H9 (cell line): ENCODE results near the gene WDR12. TPM values are rescaled to one million over a fixed set of nuclear protein-coding genes. Genes with fewer than 3 reads are reported as not detected.

ENCODE experiments used
- DNase-seq: peaks from one replicate; pipeline ENCODE4 v3.0.0-alpha.2; 2017
- H2AFZ ChIP-seq: one replicate; pipeline ENCODE4 v1.6.1; 2013; ENCODE audit warnings: mild to moderate bottlenecking, low read length, control low read depth, moderate library complexity
- H2AK5ac ChIP-seq: 2 replicates; pipeline ENCODE4 v1.6.1; 2013; ENCODE audit warnings: low read length, control low read depth, mixed read lengths; ENCODE audit not compliant: insufficient read length
- H2BK120ac ChIP-seq: one replicate; pipeline ENCODE4 v1.6.1; 2013; ENCODE audit warnings: low read depth, mild to moderate bottlenecking, low read length, control low read depth, inconsistent platforms; ENCODE audit not compliant: poor library complexity, severe bottlenecking
- H2BK12ac ChIP-seq: 2 replicates; pipeline ENCODE4 v1.6.1; 2013; ENCODE audit warnings: low read length, control low read depth, mixed read lengths, low read depth; ENCODE audit not compliant: insufficient read length
- H2BK15ac ChIP-seq: 2 replicates; pipeline ENCODE4 v1.6.1; 2013; ENCODE audit warnings: low read depth, low read length, control low read depth
- H2BK20ac ChIP-seq: one replicate; pipeline ENCODE4 v1.6.1; 2013; ENCODE audit warnings: low read depth, mild to moderate bottlenecking, low read length, control low read depth, inconsistent platforms; ENCODE audit not compliant: poor library complexity, severe bottlenecking
- H2BK5ac ChIP-seq: 2 replicates; pipeline ENCODE4 v1.6.1; 2013; ENCODE audit warnings: low read length, control low read depth, mixed read lengths; ENCODE audit not compliant: insufficient read length
- H3K14ac ChIP-seq: 2 replicates; pipeline ENCODE4 v1.6.1; 2013; ENCODE audit warnings: low read length, control low read depth; ENCODE audit not compliant: insufficient read depth
- H3K18ac ChIP-seq: 2 replicates; pipeline ENCODE4 v1.6.1; 2013; ENCODE audit warnings: low read depth, mild to moderate bottlenecking, mixed read lengths, low read length, control low read depth; ENCODE audit not compliant: insufficient read length
- H3K23ac ChIP-seq: 2 replicates; pipeline ENCODE4 v1.6.1; 2013; ENCODE audit warnings: low read length, control low read depth, mixed read lengths, low read depth; ENCODE audit not compliant: insufficient read length
- H3K23me2 ChIP-seq: 2 replicates; pipeline ENCODE4 v1.6.1; 2013; ENCODE audit warnings: low read depth, mild to moderate bottlenecking, mixed read lengths, low read length, control low read depth; ENCODE audit not compliant: insufficient read length, poor library complexity, severe bottlenecking
- H3K27ac ChIP-seq: 2 replicates; pipeline ENCODE4 v1.5.1; 2013; ENCODE audit warnings: low read length, control low read depth, mixed read lengths, low read depth; ENCODE audit not compliant: insufficient read length
- H3K27me3 ChIP-seq: 2 replicates; pipeline ENCODE4 v1.6.1; 2013; ENCODE audit warnings: low read length, control low read depth, inconsistent platforms; ENCODE audit not compliant: insufficient read depth
- H3K4ac ChIP-seq: 2 replicates; pipeline ENCODE4 v1.6.1; 2013; ENCODE audit warnings: low read depth, mild to moderate bottlenecking, control low read depth, inconsistent platforms, low read length, moderate library complexity
- H3K4me1 ChIP-seq: 2 replicates; pipeline ENCODE4 v1.6.1; 2013; ENCODE audit warnings: low read length, control low read depth, inconsistent platforms; ENCODE audit not compliant: insufficient read depth
- H3K4me2 ChIP-seq: 2 replicates; pipeline ENCODE4 v1.6.1; 2013; ENCODE audit warnings: low read length, control low read depth, mixed read lengths; ENCODE audit not compliant: insufficient read length, insufficient read depth
- H3K56ac ChIP-seq: 2 replicates; pipeline ENCODE4 v1.6.1; 2013; ENCODE audit warnings: low read depth, mild to moderate bottlenecking, mixed read lengths, low read length, control low read depth; ENCODE audit not compliant: insufficient read length
- H3K79me1 ChIP-seq: 2 replicates; pipeline ENCODE4 v1.6.1; 2013; ENCODE audit warnings: low read depth, mild to moderate bottlenecking, moderate library complexity, low read length, control low read depth, inconsistent platforms; ENCODE audit not compliant: insufficient read depth, poor library complexity, severe bottlenecking
- H3K79me2 ChIP-seq: 2 replicates; pipeline ENCODE4 v1.6.1; 2013; ENCODE audit warnings: low read length, control low read depth, inconsistent platforms; ENCODE audit not compliant: insufficient read depth
- H3K9ac ChIP-seq: 2 replicates; pipeline ENCODE4 v1.6.1; 2013; ENCODE audit warnings: low read length, control low read depth, mixed read lengths; ENCODE audit not compliant: insufficient read length; ENCODE audit errors: extremely low read depth
- H3K9me3 ChIP-seq: one replicate; pipeline ENCODE4 v1.6.1; 2013; ENCODE audit warnings: low read depth, low read length, inconsistent platforms; ENCODE audit not compliant: control insufficient read depth
- H3T11ph ChIP-seq: one replicate; pipeline ENCODE4 v1.6.1; 2013; ENCODE audit warnings: mild to moderate bottlenecking, low read length, control low read depth, inconsistent platforms
- H4K20me1 ChIP-seq: one replicate; pipeline ENCODE4 v1.6.1; 2013; ENCODE audit not compliant: control insufficient read depth, insufficient read length, insufficient read depth
- H4K5ac ChIP-seq: 2 replicates; pipeline ENCODE4 v1.6.1; 2013; ENCODE audit warnings: low read depth, mild to moderate bottlenecking, mixed read lengths, low read length, control low read depth; ENCODE audit not compliant: insufficient read length
- H4K8ac ChIP-seq: replicated peaks from 2 replicates; pipeline ENCODE4 v1.6.1; 2013; ENCODE audit warnings: low read length, control low read depth, mixed read lengths, low read depth; ENCODE audit not compliant: insufficient read length
- H4K91ac ChIP-seq: 2 replicates; pipeline ENCODE4 v1.6.1; 2013; ENCODE audit warnings: low read depth, mild to moderate bottlenecking, moderate library complexity, mixed read lengths, low read length, control low read depth; ENCODE audit not compliant: insufficient read length
- H3K27ac Mint-ChIP-seq, 3 experiments: 2 replicates in 2 of 3; 3 replicates in 1 of 3; pipeline ENCODE4 v1.8.0; 2020 to 2021; ENCODE audit warnings: mixed read lengths in 3 of 3, mild to moderate bottlenecking in 1 of 3, moderate library complexity in 1 of 3
- H3K27me3 Mint-ChIP-seq: 2 replicates; pipeline ENCODE4 v1.8.0; 2021; ENCODE audit warnings: low read depth, mild to moderate bottlenecking, moderate library complexity, mixed read lengths
- H3K36me3 Mint-ChIP-seq, 3 experiments: 2 replicates in 2 of 3; 3 replicates in 1 of 3; pipeline ENCODE4 v1.8.0; 2020 to 2021; ENCODE audit warnings: low read depth in 3 of 3, mixed read lengths in 3 of 3; ENCODE audit not compliant: insufficient read depth in 1 of 3
- H3K4me1 Mint-ChIP-seq, 2 experiments: 2 replicates each; pipeline ENCODE4 v1.8.0; 2020; ENCODE audit warnings: mixed read lengths in 2 of 2
- H3K4me3 Mint-ChIP-seq, 2 experiments: 2 replicates in 1 of 2; 3 replicates in 1 of 2; pipeline ENCODE4 v1.8.0; 2020 to 2021; ENCODE audit warnings: mild to moderate bottlenecking in 2 of 2, mixed read lengths in 2 of 2, moderate library complexity in 1 of 2
- H3K9me3 Mint-ChIP-seq, 2 experiments: 2 replicates in 1 of 2; 3 replicates in 1 of 2; pipeline ENCODE4 v1.8.0; 2020; ENCODE audit warnings: mild to moderate bottlenecking in 2 of 2, mixed read lengths in 2 of 2, moderate library complexity in 1 of 2
- WGBS: extraction: QIAGEN DNeasy Blood & Tissue Kit; methylation state at CpG from one replicate; pipeline ENCODE4 v1.1.7; 2013; ENCODE audit warnings: missing lambda C conversion rate, low lambda C conversion rate, mixed read lengths; ENCODE audit not compliant: insufficient read length; ENCODE audit errors: extremely low coverage; 5-methylcytosine and 5-hydroxymethylcytosine counted together
- total RNA-seq: library from RNA; stranded (reverse); gene quantifications from 2 replicates; pipeline ENCODE4 v1.2.1, GENCODE V29; 2021
- TF ChIP-seq, protein P1 (sequence below): fragments of 200-600 bp; sonication (generic); conservative IDR thresholded peaks from 3 replicates; pipeline ENCODE4 v1.8.0; 2021; ENCODE audit warnings: antibody characterized with exemption, mild to moderate bottlenecking

Gene WDR12
- total RNA-seq, 1 experiment from 2014 or later, result 129 TPM

DNA sequence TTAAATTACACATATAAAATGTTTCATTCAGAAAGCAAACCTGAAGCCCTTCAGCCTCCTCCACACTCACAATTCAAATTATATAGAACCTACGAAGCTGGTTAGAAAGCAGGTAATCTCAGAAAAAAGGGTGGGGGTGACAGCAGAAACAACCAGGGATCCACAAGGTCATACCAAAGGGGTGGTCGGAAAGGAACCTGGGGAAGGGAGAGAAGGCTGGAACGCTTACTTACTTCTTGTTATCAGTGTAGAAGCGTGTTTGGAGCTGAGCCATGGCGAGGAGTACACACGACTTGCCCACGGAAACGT, 316 bp downstream of the WDR12 start:
- H3K23ac ChIP-seq, result no peak overlapping the region
- no peak overlapping the region for H3K27ac ChIP-seq
- H2BK15ac ChIP-seq, result no peak overlapping the region
- H3K23me2 ChIP-seq, result no peaks in the 10 kb centered on the region
- WGBS, result no CpG with 5 or more reads among the region's 8 CpGs
- H3K79me2 ChIP-seq, result peaks cover 32% of the 10 kb centered on the region; the same call in 1 of the 2 replicates
- no peak overlapping the region for H2BK5ac ChIP-seq
- H3K4me1 ChIP-seq, result no peaks in the 10 kb centered on the region
- H3K27me3 Mint-ChIP-seq, result no peaks in the 10 kb centered on the region
- H2BK20ac ChIP-seq, result no peak overlapping the region
- no peaks in the 10 kb centered on the region for H4K20me1 ChIP-seq
- no peak overlapping the region for H3K56ac ChIP-seq
- H3K9ac ChIP-seq, result peak overlapping the region; percentile 83
- peak overlapping the region; percentile 2; the same call in 1 of the 2 replicates for H3K14ac ChIP-seq
- TF ChIP-seq, protein P1, sequence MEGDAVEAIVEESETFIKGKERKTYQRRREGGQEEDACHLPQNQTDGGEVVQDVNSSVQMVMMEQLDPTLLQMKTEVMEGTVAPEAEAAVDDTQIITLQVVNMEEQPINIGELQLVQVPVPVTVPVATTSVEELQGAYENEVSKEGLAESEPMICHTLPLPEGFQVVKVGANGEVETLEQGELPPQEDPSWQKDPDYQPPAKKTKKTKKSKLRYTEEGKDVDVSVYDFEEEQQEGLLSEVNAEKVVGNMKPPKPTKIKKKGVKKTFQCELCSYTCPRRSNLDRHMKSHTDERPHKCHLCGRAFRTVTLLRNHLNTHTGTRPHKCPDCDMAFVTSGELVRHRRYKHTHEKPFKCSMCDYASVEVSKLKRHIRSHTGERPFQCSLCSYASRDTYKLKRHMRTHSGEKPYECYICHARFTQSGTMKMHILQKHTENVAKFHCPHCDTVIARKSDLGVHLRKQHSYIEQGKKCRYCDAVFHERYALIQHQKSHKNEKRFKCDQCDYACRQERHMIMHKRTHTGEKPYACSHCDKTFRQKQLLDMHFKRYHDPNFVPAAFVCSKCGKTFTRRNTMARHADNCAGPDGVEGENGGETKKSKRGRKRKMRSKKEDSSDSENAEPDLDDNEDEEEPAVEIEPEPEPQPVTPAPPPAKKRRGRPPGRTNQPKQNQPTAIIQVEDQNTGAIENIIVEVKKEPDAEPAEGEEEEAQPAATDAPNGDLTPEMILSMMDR, result no peak
- no peaks in the 10 kb centered on the region for H3K27me3 ChIP-seq
- peaks cover 22 to 31% (median 24%) of the 10 kb centered on the region in 3 experiments for H3K36me3 Mint-ChIP-seq
- no peak overlapping the region for H2AK5ac ChIP-seq
- peaks cover 14 to 18% of the 10 kb centered on the region in 2 experiments; a peak in 3 of 4 replicates for H3K4me1 Mint-ChIP-seq
- H3K9me3 Mint-ChIP-seq, result peaks cover 0 to 4% of the 10 kb centered on the region in 2 experiments; a peak in 1 of 5 replicates
- no peak overlapping the region for H4K91ac ChIP-seq
- DNase-seq, result no peak
- peak overlapping the region; percentile 99 to 100 for H3K4me3 Mint-ChIP-seq
- no peak overlapping the region for H3T11ph ChIP-seq
- no peak overlapping the region for H3K4ac ChIP-seq
- H4K8ac ChIP-seq, result no peak overlapping the region
- peak overlapping the region; percentile 5 for H3K18ac ChIP-seq
- no peaks in the 10 kb centered on the region for H3K9me3 ChIP-seq
- peak overlapping the region; percentile 35 for H3K4me2 ChIP-seq
- H2BK12ac ChIP-seq, result no peak overlapping the region
- H4K5ac ChIP-seq, result peak overlapping the region; percentile 1
- no peak overlapping the region for H2AFZ ChIP-seq
- H3K79me1 ChIP-seq, result peaks cover 5% of the 10 kb centered on the region
- no peak overlapping the region for H2BK120ac ChIP-seq
- H3K27ac Mint-ChIP-seq, result peak overlapping the region; percentile 99
